NCI-H2171 treated with DMSO at 0.1 percent for 48 hours (cell line): ENCODE data around the gene ZDHHC22.

Experiments
- DNase-seq: peaks from one replicate; lab custom pipeline; 2025; lab: John Stamatoyannopoulos, UW

Gene ZDHHC22

DNA sequence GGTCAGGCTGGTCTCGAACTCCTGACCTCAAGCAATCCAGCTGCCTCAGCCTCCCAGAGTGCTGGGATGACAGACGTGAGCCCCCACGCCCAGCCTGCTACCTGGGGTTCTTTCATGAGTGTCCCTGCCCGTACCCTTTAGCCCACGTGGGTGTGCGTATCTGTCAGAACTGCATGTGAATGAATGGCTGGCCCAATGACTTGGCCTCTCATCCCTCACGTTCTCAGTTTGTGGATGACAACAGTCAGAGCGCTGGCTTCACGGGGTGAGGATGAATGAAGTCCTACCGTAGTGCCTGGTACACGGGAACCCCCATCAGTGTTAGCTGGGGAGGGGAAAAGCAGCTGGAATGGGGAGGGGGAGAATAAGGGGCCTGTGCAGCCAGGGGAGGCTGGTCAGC is 16.1 kb upstream of the ZDHHC22 start:
- no peak for DNase-seq

DNA sequence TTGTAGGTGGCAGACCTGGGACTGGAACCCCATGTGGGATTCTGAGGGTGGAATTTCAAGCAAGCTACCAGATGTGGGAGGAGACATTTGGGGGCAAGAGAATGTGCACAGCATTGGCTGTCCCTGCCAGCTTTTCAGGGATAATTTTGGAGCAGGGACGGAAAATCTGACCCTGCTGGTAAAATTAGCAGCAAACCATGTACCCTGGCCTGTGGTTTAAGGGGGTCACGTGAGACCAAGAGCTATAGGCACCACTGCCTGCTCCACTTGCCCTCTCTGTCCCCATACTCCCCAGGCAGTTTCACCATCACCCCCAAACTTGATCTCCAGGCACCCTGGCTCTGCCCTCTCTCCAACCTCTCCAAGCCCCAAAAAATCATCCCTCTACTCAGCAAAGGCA is 13.5 kb upstream of the ZDHHC22 start:
- DNase-seq = no peak

DNA sequence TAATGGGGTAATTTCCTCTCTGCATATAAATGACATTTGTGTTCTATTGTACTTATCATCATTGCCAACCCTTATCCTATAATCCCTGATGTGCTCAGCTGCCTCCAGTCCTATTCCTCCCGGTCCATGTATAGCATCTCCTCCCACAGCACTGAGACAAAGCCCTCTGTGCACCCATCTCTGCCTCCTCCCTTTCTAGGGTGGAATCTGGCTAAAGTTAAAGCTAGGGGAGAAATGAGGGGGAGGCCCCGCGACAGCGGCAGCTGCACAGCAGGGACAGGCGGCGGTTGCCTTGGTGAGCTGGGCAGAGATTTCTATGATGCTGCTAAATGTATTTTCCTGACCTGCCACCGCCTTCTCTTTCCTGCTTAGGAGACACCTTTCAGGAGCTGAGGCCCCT is 12.8 kb upstream of the ZDHHC22 start:
- DNase-seq = no peak

DNA sequence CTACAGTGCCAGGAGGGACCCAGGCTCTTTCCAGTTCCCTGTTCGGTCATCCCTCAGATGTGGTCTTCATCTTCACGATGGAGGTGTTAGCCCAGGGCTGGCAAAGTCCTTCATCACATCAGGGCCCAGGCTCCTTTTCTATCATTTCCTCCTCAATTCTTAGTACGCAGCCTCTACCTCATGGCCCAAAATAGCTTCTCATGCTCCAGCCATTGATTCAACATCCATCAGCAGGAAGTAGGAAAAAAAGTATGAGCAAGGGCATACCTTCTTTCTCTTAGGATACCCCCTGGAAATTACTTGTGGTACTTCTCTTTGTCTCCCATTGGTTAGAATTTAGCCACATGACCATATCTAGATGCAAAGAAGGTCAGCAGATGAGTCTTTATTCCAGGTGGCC is 12.2 kb upstream of the ZDHHC22 start:
- no peak for DNase-seq

DNA sequence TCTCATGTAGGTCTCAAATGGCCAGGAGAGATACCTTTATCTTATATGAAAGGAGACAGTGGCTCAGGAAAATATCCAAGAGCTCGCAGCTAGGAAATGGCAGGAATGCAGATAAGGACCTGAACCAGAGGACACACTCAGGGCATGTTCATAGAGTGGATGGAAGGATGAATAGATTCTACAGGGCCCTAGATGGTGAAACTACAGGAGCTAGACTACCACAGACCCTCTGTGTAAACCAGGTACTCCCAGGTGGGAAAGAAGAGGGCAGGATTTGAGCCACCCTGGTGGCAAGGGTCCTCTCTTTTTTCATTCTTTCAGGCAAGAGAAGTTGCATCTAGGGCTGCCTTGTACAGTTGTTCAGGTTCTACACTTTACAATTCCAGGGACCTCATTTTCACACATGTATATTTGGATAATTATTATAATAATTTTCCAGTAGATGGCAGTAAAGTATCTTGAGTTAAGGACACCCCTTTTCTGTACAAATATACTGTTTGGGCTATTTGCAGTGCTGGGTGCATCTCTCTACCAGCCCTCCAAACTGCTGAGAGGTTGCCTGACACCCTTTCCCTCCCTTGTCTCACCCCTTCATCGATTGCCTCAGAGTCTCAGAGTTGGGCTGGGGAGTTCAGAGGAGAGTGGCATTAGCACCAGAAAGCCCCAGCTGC is 10.5 kb upstream of the ZDHHC22 start:
- peak; percentile 86 for DNase-seq

DNA sequence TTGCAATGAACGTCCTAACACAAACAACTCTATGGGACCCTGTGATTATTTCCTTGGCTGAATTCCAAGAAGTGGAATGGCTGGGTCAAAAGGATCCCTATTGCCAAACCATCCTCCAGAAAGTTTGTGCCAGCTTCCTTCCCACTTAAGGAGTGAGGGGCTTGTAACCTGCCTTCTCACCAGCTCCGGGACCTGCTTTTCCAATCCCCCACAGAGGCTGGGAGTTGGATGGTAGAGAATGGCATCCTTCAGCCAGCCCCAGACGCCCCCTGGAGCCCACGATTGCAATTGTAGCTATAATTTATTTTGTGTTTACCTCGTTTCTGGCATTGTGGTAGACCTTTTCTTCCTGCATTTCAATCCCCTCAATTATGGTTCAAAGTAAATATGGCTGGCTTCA is 9.7 kb upstream of the ZDHHC22 start:
- peak; percentile 59 for DNase-seq

DNA sequence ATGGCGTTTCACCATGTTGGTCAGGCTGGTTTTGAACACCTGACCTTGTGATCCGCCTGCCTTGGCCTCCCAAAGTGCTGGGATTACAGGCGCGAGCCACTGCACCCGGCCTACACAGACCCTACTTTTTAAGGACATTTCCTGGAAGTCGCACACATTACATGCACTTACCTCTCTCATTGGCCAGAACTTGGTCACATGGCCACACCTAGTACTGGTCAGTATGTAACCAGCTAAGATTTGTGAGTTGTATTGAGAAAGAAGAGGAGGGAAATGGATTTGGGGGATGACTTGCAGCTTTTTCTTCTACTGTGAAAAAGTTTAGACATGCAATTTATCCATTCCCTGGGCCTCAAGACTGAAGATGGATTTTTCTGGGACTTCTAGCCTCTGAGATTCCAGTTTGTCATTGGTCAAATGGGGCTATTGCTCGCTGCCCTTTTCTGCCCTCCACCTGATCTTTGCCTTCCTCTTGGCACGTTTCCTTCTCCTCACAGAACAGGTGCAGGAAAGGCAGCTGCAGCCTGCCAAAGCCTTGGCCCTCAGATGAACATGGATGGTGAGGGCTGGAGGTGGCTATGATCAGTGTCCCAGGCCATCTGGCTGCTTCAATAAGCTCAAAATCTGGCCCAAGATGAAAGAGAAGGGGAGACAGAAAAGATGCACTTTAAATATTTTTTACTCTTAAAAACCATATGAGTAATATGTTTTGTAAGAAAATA is 7.1 kb upstream of the ZDHHC22 start:
- DNase-seq = peak; percentile 32

DNA sequence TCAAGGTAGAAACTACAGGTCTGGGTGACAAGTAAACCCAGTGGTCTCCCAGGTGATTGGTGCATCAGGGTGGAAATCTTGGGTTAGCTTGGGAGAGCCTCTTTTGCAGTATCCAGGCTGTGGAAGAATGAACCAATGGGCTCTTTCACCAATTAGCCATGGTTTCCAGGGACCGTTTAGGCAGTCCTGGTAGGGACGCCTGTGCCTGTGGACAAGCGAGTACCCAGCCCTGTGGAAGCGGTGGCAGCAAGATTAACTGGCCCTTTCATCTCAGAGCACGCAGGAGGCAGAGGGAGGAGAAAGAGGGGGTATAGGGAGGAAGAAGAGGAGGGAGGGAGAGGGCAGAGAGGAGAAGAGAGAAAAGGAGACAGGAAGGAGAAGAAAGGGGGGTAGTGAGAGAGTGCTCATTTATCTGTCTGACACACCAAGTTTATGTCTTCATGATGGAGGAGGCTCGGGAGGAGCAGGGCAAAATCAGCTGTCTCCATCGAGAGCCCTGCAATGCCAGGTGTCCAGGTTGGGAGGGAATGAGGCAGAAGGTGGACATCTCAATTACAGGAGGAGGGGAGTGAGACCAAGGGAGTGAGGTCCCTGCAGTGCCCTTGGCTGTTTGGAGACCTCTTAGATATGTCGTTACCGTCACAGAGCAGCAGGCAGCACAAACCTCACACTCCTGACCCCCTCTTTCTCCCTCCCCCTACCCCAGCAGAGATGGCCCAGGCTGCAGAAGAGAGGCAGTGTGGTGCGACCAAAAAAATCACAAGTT is 4.6 kb upstream of the ZDHHC22 start:
- no peak for DNase-seq

DNA sequence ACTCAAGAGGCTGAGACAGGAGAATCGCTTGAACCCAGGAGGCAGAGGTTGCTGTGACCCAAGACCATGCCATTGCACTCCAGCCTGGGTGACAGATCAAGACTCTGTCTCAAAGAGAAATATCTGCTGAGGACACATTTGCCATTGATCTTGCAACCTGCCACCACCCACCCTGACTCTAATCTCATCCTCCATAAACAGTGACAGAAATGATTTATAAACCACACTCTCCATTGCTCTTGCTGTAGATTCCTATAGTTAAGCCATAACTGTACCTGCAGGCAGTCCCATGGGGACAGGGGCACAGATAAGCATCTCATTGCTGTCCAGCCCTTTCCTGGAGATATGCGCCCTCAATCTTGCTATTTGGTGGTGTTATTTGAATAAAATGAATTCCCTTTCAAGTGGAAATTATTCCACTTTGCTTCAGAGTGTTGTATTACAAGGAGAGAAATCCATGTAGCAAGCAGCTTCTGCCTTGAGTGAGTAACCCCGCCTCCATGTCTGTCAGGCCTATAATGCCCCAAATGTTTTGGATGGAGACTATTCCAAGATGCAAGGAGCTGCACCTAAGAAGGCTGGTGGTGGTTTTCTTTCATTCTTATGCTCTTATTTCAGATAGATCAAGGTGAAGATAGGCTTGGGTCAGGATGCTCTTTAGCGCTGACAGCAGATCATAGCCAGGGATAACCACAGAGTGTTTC is 3.0 kb upstream of the ZDHHC22 start:
- DNase-seq = peak; percentile 66

DNA sequence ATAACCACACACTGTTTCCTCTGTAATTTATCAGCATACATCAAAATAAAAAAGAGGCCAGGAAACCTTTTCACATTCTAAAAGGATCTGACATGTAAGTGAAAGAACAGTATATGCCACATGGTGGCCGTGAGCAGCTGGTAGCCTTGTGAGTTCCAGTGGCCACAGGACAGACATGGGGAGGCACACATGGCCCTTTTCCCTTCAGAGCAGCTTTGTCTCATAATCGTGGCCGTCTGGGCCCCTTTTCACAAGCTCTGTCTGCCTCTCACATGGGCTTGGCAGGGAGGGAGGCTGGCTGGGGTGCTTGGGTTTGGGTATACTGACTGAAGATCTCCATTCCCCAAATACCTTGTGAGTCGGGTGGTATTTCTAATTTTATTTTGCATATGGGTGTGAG is 1.5 kb upstream of the ZDHHC22 start:
- no peak for DNase-seq

DNA sequence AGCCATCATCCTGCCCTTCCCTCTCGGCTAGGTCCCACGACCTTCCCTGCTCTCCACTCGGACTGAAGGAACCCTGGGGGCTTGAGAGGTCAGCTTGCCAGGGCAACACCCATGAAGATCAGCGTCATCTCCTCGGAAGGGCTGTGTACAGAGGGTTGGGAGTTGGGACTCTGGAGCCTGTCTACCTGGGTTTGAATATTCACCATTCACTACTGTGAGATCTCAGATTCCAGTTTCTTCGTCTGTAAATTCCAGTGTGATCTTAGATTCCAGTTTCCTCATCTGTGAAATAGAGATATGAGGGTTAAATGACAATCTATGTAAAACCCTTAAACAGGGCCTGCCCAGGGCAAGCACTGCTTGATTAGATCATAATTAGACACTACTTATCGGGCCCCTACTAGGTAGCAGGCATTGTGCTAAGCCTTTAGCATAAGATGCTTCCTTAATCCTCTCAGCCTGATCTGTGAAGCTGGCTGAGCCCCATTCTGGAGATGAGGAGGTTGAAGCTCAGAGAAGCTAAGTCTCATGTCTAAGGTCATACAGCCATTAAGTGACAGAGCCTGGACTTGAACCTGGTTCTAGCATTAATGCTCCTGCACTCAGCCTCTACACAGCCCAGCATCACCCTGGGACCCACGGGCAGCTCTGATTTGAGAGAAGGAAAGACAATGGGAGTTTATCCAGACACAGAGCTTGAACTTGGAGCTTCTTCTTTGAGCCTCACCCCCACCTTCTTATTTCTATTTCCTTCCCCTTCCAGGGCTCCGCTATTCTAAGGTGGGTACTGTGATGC is 612 bp upstream of the ZDHHC22 start:
- DNase-seq = no peak

DNA sequence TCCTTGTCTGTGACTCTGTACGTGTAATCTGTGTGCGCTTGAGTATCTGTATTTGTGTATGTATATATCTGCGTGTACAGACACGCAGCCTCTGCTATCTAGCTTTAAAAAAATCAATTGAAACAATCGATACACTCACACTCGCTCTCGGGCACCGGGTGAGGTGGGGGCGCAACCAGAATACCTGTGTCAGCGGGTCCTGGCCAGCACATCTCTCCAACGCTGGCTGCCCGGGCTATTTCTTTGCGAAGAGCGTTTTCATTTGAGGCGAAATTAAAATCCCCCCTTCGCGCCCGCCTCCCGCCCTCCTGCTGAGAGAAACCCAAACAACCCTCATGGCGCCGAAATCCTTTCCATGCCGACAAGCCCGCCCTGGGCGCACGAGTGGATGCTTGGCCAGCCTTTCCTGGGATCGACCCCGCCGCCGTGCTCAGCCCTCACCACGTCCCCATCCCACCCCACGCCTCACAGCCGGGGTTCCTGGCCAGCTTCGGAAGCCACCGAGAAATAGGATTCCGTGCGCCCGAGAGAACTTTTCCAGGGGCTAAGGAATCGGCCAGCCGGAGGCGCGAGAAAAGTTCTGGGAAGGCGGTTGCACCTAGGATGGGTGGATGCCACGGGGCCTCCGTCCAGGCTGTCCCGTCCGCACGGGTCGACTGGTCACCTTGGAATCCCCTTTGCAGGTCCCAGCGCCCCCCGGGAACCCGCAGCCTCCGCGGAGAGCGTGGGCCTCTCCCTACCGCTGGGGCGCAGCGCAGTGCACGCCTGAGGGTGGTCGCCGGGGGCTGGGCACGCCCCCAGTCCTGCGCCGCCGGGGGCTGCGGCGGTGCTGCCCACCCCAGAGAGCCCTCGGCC is 1.0 kb downstream of the ZDHHC22 start:
- DNase-seq = peak; percentile 67

DNA sequence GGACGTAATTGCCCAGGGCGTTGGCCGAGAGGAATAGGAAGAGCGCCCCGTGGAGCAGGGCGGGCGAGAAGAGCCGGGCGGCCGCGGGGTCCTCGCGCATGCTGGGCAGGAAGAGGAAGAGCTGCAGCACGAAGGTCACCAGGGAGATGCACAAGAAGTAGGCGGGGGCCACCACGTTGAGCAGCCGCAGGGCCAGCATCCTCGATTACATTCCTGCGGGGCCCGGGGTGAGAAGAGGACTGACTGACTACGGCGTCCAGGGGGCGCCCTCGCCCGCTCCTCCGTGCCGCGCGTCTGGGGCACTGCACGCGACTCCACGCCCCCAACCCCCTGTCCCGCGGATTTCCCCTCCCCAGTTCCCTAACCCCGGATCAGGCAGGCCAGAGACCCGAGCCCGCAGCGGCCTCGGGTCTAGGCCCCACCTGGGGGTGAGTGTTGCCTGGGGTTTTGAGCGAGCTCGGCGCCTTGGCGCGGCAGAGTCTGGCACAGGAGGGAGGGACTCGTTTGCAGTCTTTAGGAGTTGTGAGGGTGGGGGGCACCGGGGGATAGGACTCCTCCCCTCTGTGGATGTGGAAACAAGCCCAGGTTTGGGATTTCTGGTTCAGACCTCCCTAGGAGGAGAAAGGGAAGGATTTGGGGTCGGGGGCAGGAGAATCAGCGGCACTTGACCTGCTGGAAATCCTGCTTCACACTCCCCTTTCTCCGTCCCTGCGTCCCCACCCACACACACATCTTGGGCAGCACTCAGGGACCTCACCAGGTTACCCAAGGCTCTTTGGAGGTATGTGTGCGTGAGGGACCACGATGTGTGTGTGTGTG is 1.8 kb downstream of the ZDHHC22 start:
- DNase-seq = peak; percentile 73

DNA sequence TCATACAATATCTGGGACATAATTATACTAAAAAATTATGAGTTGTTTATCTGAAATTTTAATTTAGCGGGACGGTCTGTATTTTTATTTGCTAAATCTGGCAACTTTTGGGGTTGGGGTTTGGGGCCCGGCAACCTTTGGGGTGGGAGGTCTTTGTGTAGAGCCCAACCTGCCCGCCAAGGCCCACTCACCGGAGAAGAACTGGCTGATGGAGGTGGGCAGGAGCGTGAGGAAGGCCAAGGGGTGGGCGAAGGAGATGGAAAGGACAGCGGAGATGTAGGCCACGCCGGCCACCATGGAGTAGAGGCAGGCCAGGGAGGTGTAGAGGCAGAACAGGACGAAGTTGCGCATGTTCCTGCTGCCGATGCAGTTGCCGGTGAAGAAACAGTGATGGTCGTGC is 2.6 kb downstream of the ZDHHC22 start:
- no peak for DNase-seq

DNA sequence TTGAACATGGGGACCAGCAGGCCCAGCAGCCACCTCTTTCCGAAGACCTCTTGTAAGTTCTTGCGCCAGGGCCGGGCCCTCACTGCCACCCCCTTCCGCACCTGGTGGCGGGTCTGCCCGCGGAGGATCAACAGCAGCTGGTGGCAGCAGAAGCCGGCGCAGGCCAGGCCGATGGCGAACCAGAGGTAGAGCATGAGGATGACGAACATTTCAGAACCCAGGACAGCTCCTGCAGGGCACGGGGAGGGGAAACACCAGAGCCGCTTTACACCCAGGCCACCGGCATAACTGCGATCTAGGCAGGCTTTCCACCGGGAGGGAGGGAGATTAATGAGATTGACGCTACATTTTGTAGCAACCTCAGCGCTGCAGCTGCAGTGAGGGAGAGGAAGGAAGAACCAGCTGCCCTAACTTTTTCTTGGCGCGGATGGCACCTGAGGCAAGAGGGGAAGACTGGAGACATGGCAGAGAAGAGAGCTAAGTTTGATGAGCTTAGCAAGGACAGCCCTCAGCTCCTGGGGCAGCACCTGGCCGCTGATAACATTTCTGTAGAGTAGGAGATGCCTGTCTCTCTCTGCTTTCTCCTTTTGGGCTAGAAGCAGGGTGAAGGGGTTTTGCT is 7.8 kb downstream of the ZDHHC22 start:
- no peak for DNase-seq

DNA sequence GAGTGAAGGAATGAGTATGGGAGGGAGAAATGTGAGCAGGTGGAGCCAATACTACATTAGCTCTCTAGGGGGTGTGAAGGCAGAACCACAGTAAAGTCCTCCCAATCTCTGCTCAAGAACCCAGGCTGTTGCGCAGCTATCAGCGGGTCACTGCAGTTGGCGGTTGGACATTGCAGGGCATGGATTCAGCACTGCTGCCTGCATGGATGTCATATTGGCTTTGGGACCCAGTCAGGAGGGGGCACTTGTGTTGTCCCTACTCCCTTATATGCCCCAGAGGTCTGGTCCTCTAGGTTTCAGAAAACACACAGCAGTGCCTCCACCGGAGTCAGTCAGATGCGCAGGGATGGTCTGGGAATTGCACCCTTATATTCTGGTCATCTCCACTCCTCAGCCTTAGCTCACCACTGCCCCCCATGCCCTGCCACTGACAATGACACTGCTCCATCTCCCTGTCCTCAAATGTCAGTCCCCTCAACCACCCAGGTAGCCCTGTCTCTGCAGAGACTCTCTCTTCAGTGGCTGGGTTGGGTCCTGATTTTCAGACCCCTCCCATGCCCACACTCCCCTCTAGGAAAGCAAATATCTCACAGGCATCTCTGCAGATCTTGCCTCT is 9.6 kb downstream of the ZDHHC22 start:
- no peak for DNase-seq

DNA sequence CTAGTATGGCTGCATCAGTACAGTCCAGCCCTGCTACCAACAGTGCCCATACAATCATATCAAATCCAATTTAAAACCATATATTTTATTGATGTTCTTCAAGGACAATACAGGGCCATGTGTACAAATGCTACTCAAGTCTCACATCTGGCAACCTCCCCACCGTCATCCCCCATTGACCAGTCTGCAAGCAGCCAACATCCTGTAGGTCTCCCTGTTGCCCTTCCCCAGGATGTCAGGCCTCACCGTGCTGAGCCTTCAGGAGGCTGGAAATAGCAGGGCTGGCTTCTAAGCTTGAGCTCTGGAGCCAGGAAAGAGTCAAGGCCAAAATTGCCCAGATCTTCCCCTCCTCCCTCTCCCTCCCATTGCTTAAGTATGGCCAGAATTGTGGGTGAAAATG is 10.4 kb downstream of the ZDHHC22 start:
- no peak for DNase-seq

DNA sequence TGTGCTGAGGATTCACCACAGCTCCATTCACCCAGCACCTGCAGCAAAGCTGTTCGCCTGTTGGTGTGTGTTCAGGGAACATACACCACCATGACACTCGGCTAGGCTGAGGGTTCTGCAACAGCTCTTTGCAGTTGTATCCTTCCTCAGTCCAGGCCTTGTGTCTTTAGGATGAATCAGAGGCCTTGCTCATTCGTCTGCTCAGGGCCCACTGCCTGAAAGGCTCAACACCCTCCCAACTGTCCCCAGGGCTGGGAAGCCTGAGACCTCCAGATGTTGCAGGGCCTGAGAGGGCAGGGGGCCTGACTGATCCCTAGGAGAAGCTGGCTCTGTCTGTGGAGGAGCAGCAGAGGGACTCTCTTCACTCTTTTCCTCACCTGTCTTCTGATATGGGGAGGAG is 11.2 kb downstream of the ZDHHC22 start:
- no peak for DNase-seq

DNA sequence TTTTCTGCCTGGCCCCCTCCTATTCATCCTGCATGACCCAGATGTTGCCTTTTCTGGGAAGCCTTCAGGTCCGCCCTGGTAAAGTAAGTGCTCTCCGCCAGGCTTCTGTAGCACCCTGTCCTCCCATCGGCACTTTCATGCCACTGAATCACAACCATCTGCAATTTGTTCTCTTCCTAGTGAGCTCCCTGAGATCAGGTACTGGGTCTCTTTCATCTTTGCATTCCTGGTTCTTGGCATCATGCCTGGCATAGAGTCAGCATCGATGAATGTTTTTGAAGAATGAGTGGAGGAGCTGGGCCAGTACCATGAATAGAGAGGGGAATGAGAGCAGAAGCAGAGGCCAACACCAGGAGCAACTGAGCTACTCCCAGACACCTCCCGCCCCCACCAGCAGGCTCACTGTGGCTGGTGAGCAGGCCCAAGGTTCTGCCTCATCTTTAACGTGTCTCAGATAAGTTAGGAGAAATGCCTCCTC is 13.1 kb downstream of the ZDHHC22 start:
- peak; percentile 34 for DNase-seq
